Mucosa of descending colon (tissue), 3 donors: ENCODE results near the gene RTN4RL2. TPM values are rescaled to one million over a fixed set of nuclear protein-coding genes. Genes with fewer than 3 reads are reported as not detected.

Source experiments
- ATAC-seq: fragments of 200-7000 bp; cut with Tn5 transposase; one replicate; pipeline ENCODE4 v1.9.1; 2020; ENCODE audit warnings: mild to moderate bottlenecking, moderate library complexity
- DNase-seq, 3 donors: peaks; one replicate each; pipeline ENCODE4 v3.0.0-alpha.2; 2020
- H3K36me3 ChIP-seq: fragments of 200-600 bp; one replicate; pipeline ENCODE4 v1.8.0; 2021; ENCODE audit warnings: low read depth, mild to moderate bottlenecking
- H3K4me1 ChIP-seq: fragments of 200-600 bp; one replicate; pipeline ENCODE4 v1.8.0; 2021; ENCODE audit warnings: low read depth, mild to moderate bottlenecking
- H3K4me3 ChIP-seq: fragments of 200-600 bp; one replicate; pipeline ENCODE4 v1.8.0; 2021; ENCODE audit warnings: mild to moderate bottlenecking
- H3K9me3 ChIP-seq: fragments of 200-600 bp; one replicate; pipeline ENCODE4 v1.8.0; 2021; ENCODE audit warnings: mild to moderate bottlenecking
- intact Hi-C, 2 donors: fragments of 100-400 bp; cut with DNase I in 1 of 2; cut with micrococcal nuclease in 1 of 2; formaldehyde crosslinking; loops; one replicate each; pipeline versions ENCODE4 v1.11.0 to v1.11.1; 2022; cut with DNase I, micrococcal nuclease
- total RNA-seq, 3 donors: library from RNA; stranded (reverse); fragmentation: NEBNext Ultra II Directional in 2 of 3; extraction: Animal tissue kit (Norgen Biotek cat#: 25700) in 2 of 3; gene quantifications; one replicate each; pipeline versions ENCODE4 v1.2.1 to v1.2.4, GENCODE V29; 2021 to 2023
- TF ChIP-seq, protein P1 (sequence below): fragments of 200-600 bp; IDR thresholded peaks from one replicate; pipeline ENCODE4 v1.8.0; 2022; ENCODE audit warnings: antibody characterized with exemption, mild to moderate bottlenecking
- donor health status: DM: no; HTN: no; CAD: no; lungs with moderate emphysema.
- donor health status: DM: no; HTN: no; CAD: no.
- donor health status: DM: no; HTN: yes; CAD: no.

The RTN4RL2 gene
- total RNA-seq, 3 donors from 2014 or later: 0.38 to 0.73 (median 0.48) TPM

DNA sequence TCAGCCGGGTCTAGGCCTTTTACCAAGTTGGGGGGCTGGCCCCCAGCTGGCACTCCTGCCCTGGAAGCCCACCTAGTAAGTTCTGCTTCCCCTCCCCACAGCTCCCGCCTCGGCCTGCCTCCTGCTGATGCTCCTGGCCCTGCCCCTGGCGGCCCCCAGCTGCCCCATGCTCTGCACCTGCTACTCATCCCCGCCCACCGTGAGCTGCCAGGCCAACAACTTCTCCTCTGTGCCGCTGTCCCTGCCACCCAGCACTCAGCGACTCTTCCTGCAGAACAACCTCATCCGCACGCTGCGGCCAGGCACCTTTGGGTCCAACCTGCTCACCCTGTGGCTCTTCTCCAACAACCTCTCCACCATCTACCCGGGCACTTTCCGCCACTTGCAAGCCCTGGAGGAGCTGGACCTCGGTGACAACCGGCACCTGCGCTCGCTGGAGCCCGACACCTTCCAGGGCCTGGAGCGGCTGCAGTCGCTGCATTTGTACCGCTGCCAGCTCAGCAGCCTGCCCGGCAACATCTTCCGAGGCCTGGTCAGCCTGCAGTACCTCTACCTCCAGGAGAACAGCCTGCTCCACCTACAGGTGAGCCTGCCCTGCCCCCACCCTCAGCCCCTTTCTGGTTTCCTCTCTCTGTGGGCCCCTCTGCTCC, 7.3 kb downstream of the RTN4RL2 start:
- Histone ChIP-seq H3K4me1 (no peaks in the 10 kb centered on the region), H3K4me3 (no peak overlapping the region), H3K9me3 (no peaks in the 10 kb centered on the region), H3K36me3 (no peaks in the 10 kb centered on the region)
- ATAC-seq: no peak
- intact Hi-C loops: loop anchor here in 1 of 2 donors (10.0 kb wide), 1 partner anchor 1047 kb away; no protein-coding TSS in a partner anchor
- peak in 1 of 3 donors; percentile 45 for DNase-seq
- TF ChIP-seq, protein P1, sequence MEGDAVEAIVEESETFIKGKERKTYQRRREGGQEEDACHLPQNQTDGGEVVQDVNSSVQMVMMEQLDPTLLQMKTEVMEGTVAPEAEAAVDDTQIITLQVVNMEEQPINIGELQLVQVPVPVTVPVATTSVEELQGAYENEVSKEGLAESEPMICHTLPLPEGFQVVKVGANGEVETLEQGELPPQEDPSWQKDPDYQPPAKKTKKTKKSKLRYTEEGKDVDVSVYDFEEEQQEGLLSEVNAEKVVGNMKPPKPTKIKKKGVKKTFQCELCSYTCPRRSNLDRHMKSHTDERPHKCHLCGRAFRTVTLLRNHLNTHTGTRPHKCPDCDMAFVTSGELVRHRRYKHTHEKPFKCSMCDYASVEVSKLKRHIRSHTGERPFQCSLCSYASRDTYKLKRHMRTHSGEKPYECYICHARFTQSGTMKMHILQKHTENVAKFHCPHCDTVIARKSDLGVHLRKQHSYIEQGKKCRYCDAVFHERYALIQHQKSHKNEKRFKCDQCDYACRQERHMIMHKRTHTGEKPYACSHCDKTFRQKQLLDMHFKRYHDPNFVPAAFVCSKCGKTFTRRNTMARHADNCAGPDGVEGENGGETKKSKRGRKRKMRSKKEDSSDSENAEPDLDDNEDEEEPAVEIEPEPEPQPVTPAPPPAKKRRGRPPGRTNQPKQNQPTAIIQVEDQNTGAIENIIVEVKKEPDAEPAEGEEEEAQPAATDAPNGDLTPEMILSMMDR: no peak

DNA sequence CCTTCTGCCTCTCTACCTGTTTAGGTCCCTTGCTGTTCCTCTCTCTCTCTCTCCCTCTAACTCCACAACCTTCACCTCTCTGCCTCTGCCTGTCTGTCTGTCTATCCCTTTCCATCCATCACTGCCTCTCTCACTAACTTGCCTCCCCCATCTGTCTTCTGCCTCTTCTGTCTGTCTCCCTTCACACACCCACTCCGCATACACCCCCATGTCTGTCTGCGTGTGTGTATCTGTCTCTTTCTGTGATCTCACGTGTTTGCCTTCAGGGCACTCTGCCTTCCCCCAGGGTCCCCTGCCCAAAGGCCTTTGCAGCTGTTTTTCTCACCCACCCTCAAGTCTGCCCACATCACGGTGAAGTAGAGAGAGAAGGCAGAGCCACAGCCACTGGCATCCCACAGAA, 7.9 kb downstream of the RTN4RL2 start:
- Histone ChIP-seq H3K36me3 (no peaks in the 10 kb centered on the region), H3K9me3 (no peaks in the 10 kb centered on the region), H3K4me3 (no peak overlapping the region), H3K4me1 (no peaks in the 10 kb centered on the region)
- intact Hi-C loops: loop anchor here in 1 of 2 donors (10.0 kb wide), 1 partner anchor 1047 kb away; no protein-coding TSS in a partner anchor
- ATAC-seq (no peak), DNase-seq (no peak)
- TF ChIP-seq, protein P1: no peak

DNA sequence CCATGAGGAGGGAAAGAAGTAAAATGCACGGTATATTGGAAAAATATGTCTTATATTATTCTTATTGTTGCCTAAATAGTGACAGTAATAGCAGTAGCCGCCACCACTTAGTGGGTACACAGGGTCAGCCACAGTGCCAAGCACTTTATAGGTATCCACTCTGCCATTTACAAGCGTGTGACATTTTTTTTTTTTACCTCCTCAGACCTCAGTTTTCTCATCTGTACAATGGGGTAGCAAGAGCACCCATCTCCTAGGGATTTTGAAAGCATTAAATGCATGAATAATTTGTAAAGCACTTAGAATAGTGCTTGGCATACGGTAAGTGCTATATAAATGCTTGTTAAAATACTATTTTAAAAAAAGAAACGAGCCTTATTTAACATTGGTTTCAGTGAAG, 8.9 kb downstream of the RTN4RL2 start:
- TF ChIP-seq, protein P1: no peak
- no peaks in the 10 kb centered on the region for H3K9me3 ChIP-seq
- H3K36me3 ChIP-seq: no peaks in the 10 kb centered on the region
- H3K4me3 ChIP-seq: no peak overlapping the region
- no peak for ATAC-seq
- no peaks in the 10 kb centered on the region for H3K4me1 ChIP-seq
- intact Hi-C loops: loop anchor here in 1 of 2 donors (10.0 kb wide), 1 partner anchor 1046 kb away; no protein-coding TSS in a partner anchor
- no peak for DNase-seq

GRCh38 chr11:57471496-57471895, 11.2 kb downstream of the RTN4RL2 start:
- H3K9me3 ChIP-seq: no peaks in the 10 kb centered on the region
- DNase-seq: peak in 1 of 3 donors; percentile 18
- TF ChIP-seq, protein P1: no peak
- no peak for ATAC-seq
- H3K4me3 ChIP-seq: no peak overlapping the region
- peaks cover 8% of the 10 kb centered on the region for H3K4me1 ChIP-seq
- intact Hi-C loops: no loop called here
- no peaks in the 10 kb centered on the region for H3K36me3 ChIP-seq

DNA sequence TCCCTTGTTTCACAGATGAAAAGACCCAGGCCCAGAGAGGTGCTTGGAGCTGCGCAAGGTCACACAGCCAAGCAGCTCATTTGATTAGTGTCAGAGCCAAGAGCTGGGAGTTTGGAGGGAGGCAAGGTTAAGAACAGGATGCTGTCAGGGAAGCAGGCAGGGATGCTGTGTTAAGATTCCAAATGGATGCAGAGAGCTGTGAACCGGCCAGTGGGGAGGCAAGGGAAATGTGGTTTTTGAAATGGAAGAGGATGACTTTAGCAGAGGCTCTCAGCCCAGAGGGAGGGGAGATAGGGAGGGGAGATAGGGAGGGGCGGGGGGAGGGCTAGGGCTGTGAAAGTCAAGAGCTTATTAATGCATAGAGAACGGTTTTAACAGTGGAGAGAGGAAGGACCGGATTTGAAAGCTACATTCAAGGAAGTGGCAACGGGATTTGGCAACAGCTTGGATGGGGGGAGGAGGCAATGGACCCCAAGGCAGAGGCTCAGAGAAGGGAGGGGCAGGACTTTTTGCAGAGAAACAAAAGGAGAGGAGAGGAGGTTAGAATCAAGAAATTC, 13.0 kb downstream of the RTN4RL2 start:
- Histone ChIP-seq H3K4me1 (peaks cover 23% of the 10 kb centered on the region), H3K36me3 (no peaks in the 10 kb centered on the region), H3K9me3 (no peaks in the 10 kb centered on the region), H3K4me3 (no peak overlapping the region)
- DNase-seq (peak in 1 of 3 donors; percentile 3), ATAC-seq (no peak)
- TF ChIP-seq, protein P1: no peak
- intact Hi-C loops: no loop called here
